OCI-M1 (cell line): Measurements from ENCODE around the gene CAPN14.

Experiments used
- DNase-seq: peaks from one replicate; lab custom pipeline; 2025; lab: John Stamatoyannopoulos, UW

Gene CAPN14

DNA sequence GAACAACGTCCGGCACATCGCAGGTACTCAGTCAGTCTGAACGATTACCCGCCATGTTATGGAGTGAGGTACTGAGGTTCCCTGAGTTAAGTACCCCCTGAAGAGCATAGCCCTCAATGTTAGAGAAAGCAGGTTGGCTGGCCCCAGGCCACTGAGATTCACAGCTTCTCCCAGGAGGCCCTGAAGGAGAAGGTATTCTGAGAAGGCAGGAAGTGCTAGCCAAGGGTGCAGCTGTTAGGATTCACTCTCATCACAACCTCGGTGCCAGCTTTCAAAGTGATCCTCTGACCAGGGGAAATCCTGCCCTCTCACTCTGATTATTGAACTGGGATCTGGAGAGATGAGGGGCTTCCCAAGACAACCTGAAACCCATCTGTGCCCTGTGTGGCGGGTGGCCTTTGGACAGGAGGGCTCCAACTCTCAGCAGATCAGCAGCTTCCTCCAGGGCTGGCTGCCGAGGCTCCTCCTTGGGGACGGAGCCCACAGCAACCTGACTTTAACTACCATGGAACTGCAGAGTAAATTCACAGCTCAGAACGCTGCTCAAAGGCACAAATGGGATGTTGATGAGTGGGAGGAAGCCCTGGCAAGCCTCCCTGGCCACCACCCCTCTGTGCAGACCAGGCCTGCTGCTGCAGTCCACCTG lies 24.4 kb upstream of the CAPN14 start:
- no peak for DNase-seq

DNA sequence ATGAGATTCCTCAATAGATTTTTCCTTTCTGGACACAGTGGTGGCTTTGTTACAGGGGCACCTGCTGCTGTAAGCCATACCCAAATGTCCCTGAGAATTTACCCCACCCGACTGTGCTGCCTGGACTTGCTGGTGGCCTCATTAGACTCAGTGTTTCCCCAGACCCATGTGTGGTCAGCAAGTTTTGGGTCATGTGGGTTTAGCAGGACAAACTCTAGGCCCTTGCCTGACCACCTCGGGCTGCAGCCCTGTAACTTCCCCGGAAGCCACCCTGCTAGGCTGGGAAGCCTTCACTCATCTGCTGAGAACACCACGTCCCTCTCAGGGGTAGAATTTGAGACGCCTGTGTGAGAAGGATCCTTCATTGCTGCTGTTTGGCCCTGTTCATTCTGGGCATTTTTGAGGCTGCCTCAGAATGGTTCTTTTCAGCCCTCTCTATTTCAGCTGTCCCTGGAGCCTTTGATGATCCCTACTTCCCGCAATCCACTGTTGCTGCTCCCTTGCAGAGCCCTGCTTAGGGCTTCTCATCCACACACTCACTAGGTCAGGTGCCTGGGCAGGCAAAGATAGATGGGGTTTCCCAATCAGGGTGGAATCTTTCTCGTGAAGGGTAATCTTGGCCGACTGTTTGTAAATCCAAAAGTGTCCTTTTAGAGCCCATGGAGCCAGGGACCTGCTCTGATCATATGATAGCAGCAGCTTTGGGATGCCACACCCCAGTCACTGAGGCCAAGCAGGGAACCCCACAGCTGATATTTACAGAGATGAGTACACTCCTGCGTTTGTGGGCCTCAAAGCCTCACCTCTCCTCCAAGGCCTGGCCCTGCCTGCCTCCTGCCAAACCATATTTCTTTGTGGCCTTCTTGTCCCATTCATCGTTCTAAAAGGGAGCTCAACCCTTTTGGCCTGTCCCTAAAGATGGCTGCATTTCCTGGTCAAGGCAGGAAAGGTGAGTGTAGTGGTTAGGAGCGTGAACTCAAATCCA lies 23.4 kb upstream of the CAPN14 start:
- DNase-seq = no peak

DNA sequence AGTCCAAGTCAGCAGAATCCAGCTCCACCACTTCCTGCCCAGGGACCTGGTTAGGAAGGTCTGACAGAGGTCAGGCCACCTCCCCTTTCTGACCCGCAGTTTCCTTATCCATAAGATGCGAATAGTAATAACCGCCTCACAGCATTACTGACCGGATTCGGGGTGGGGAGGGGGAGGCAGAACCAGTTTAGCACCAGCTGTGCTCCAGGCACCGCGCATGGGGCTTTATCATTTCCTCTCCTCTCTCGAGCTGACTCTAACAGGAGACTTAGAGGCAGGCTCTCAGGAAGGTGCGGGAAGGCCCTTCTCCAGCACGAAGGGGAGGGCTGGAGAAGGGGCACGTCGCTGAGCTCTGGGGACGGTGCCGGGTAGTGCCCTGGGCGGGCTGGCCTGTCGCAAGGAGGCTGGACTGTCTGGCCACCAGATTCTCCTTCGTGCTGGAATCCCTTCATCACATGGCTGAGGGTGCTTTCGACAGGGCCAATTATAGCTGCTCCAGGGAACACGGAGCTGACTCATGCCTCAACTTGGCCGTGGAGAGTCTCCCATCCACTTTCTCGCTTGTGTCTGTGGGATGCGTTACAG lies 22.4 kb upstream of the CAPN14 start:
- no peak for DNase-seq

DNA sequence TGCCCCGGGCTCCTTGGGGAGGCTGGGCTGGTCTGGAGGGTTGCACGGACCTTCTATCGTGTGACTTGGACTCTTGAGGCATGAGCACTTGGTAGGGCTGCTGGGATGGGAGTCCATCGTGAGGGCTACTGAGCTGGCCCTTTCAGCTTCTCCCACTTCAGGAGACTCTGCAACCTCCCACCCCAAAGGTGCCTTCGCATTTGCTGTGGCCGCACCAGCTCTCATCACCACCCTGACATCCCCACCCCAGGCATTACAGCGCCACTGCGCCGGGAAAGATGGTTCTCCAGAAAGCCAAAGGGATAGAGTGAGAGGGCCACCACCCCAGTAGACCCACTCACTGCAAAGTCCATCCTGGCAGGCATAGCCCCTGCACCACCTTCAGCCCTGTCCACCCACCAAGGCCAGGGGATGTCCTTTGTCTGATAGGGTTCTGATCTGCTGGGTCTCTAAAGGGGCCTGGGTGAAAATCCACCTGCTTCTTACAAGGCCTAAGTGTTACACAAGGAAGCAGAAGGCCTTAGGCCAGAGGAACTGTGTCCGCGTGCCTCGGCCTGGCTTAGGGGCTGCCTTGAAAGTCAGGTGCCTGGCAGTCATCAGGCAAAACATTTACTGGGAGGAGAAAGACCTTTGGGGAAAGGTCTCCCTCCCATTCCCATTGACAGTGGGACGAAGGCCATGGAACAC lies 21.7 kb upstream of the CAPN14 start:
- no peak for DNase-seq

DNA sequence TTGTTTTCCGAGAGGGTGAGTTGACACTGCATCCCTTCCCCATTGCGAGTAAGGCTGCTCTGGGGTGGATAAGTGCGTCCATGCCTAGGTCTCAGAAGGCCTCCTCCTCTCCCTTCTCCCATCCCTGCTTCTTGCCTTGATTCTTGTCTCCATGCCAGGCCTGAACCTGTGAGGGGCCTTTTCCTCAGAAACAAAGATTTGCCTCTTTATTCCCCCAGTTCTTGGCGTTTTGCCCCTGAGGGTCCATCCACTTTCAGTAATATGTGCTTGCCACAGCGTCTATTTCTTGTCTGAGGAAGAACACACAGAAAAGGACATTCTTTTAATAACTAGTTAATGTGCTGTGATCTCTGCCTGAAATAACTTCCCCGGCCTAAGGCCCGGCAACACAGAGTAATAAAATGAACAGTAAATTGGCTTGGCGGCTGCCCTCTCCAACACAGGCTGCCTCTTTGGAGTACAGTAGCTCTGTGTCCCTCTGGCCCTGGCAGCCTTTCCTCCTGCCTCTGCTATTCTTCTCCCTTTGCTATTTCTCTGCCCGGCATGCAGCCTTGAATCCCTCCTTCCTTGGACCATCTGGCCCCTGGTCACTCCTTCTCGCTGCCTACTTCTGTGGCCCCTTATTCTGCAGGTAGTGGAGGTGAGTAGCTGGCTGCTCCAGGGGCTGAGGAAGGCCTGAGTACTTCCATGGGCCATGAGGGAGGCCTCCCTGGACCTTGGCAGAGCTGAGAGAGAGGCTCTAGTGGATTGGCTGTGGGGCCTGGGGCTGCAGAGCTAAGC lies 21.0 kb upstream of the CAPN14 start:
- no peak for DNase-seq

GRCh38 chr2:31237348-31238017 lies 20.2 kb upstream of the CAPN14 start:
- no peak for DNase-seq

DNA sequence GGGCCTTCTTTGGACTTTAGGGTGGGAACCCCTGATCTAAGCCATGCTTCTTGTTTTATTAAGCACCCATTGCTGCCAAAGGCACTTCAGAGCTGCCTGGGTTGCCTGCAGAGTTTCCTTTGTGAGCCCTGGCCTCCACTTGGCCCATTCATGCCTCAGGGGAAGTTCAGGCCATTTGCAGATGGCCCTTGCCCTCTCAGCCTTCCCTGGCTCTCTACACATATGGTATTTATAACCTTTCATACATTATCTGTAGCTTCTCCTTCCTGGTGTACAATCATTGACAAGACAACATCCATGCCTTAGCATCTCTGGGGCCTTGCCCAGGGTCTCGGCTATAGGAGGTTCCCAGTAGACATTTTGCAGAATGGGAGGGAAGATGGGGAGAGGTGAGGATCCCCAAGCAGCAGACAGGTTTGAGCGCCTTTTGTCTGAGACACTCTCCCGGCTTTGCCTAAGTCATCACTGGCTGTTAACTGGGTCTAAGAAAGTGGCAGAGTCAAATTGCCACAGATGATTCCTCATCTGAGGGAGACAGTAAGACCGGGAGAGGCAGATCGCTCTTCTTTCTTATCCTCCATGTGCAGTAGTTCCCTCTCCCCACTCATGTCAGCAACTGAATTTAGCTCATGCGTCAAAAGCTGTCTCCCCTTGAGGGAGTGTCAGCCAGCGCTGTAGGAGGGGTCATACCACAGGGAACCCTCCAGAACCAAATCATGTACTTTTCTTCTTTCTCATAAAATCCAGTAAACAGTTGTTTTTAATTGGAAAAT lies 19.3 kb upstream of the CAPN14 start:
- DNase-seq = no peak

- peak; percentile 44 for DNase-seq
These were observed 18.2 kb upstream of the CAPN14 start for GRCh38 chr2:31235504-31235902.

GRCh38 chr2:31234683-31235503 lies 17.6 kb upstream of the CAPN14 start:
- DNase-seq = no peak

GRCh38 chr2:31233741-31234682 lies 16.7 kb upstream of the CAPN14 start, which contains the start of gene EHD3:
TSS of gene EHD3 (plus strand) at chr2:31234152. CDS start at chr2:31234622, 470 bp downstream.
- peak; percentile 90 for DNase-seq

DNA sequence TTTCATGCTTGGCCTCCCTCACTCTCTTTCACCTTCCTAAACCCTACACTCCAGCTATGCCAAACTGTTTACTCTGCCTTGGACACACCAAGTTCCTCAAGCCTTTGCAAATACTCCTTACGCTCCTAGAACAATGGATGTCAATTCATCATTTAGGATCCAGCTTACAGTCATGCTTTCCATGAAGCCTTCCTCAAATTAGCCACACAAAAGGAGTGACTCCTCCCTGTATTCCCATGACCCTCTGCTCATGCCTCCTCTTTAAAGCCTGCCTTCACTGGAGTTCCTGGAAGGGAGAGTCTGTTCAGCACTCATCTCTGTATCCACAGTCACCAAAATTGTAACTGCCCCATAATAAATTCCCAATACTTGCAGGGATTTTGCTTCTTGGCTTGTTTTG lies 15.9 kb upstream of the CAPN14 start:
- DNase-seq = no peak

GRCh38 chr2:31232586-31232985 lies 15.3 kb upstream of the CAPN14 start:
- DNase-seq = no peak

DNA sequence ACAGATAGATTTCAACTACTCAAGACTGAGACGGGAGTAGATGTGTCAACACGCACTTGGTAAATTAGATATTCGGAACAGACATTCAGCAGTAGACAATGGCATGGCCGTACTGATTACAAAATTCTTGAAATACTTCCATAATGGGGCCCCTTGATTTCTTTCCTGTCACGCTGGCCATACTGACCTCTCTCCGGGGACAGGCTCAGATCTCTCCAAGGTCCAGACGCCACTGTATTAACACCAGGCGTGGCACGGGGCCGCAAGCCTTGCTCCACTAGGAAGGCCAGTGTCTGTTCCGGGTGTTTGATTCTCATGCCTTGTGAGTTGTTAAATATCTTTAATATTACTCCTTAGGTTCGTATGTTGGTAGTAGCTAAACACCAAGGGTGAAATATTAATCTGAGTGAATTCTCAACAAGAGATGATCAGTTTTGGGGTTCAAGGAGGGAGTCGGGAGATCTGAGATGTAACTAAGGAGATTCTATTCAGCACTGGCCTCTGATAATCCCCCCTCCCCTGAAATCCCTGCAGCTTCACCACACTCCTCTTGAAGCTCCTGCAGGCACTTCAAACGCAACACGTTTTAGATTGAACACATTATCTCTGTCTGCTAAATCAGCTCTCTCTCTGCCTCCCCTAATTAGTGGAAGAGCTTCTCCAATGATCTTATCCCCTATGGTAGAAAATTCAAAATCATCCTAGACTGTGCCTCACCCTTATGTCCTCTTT lies 14.4 kb upstream of the CAPN14 start:
- DNase-seq = no peak

GRCh38 chr2:31230751-31231150 lies 13.4 kb upstream of the CAPN14 start:
- no peak for DNase-seq

DNA sequence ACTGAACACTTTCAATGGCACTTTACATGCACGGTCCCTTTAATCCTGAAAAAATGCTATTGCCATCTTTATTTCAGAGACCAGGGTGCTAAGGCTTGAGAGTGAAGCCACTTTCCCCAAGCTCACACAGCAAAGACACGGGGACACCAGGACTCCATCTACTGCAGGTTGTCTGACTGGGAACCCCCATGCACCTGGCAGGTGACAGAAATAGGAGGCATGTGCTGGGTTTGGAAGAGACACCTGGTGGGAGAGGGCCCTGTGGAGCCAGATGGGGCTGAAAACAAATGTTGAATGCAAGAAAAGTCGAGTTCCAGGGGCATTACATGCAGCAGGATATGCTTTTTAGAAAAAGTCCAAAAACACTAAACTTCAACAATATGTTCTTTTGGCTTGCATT lies 11.4 kb upstream of the CAPN14 start:
- no peak for DNase-seq

- DNase-seq = no peak
These were observed 10.4 kb upstream of the CAPN14 start for GRCh38 chr2:31227711-31228125.

- no peak for DNase-seq
These were observed 9.8 kb upstream of the CAPN14 start for GRCh38 chr2:31227110-31227509.
